BLaER1 treated with 17β-estradiol and CSF1 and Interleukin-3, amounts not matched to agents 10 nM and 100 nM (cell line): ENCODE measurements around the gene ZBED3.
"Not testable (repeated sequence)": the region's sequence is repeated elsewhere in the genome, so short reads cannot be mapped to it uniquely, and the experiment has no call there.

Experiments
- H3K27ac ChIP-seq, 11 experiments: shearing (Covaris generic); formaldehyde crosslinking; 2 replicates each; pipeline ENCODE4 v1.8.1; 2022
- H3K27me3 ChIP-seq, 11 experiments: shearing (Covaris generic); formaldehyde crosslinking; 2 replicates each; pipeline ENCODE4 v1.8.1; 2022
- H3K36me3 ChIP-seq, 11 experiments: shearing (Covaris generic); formaldehyde crosslinking; 2 replicates each; pipeline ENCODE4 v1.8.1; 2022
- H3K4me1 ChIP-seq, 10 experiments: shearing (Covaris generic); formaldehyde crosslinking; 2 replicates each; pipeline ENCODE4 v1.8.1; 2022
- H3K4me2 ChIP-seq, 11 experiments: shearing (Covaris generic); formaldehyde crosslinking; 2 replicates each; pipeline ENCODE4 v1.8.1; 2022
- H3K4me3 ChIP-seq, 10 experiments: shearing (Covaris generic); formaldehyde crosslinking; 2 replicates each; pipeline ENCODE4 v1.8.1; 2022
- H3K9ac ChIP-seq, 11 experiments: shearing (Covaris generic); formaldehyde crosslinking; 2 replicates each; pipeline ENCODE4 v1.8.1; 2022
- H3K9me3 ChIP-seq, 11 experiments: shearing (Covaris generic); formaldehyde crosslinking; replicated peaks in 1 of 11; 2 replicates each; pipeline ENCODE4 v1.8.1; 2022
- H4K20me1 ChIP-seq, 11 experiments: shearing (Covaris generic); formaldehyde crosslinking; 2 replicates each; pipeline ENCODE4 v1.8.1; 2022
- Cebpa-rat ChIP-seq, 11 experiments: shearing (Covaris generic); IDR thresholded peaks; 2 replicates each; pipeline ENCODE4 v1.8.1; 2022

ZBED3 gene

GRCh38 chr5:77117161-77117560, 30.1 kb upstream of the ZBED3 start:
- H3K4me1 ChIP-seq, result peaks cover 0 to 19% (median 0%) of the 10 kb centered on the region in 10 experiments; a peak in 7 of 20 replicates
- no peak overlapping the region for H3K4me3 ChIP-seq
- no peaks in the 10 kb centered on the region for H3K27me3 ChIP-seq
- peak overlapping the region in 2 of 11 experiments; percentile 28 to 43; a peak in 3 of 22 replicates for H3K4me2 ChIP-seq
- peaks cover 0 to 15% (median 7%) of the 10 kb centered on the region in 11 experiments; a peak in 9 of 22 replicates for H3K36me3 ChIP-seq
- no peak overlapping the region for H3K9ac ChIP-seq
- H3K9me3 ChIP-seq, result peaks cover 0 to 12% (median 3%) of the 10 kb centered on the region in 11 experiments; a peak in 5 of 22 replicates
- H4K20me1 ChIP-seq, result no peaks in the 10 kb centered on the region
- no peak overlapping the region for H3K27ac ChIP-seq
- TF ChIP-seq Cebpa-rat (IDR thresholded peaks at IDR 0.05), result no peak

- H3K27ac ChIP-seq, H3K4me2 ChIP-seq, H3K9me3 ChIP-seq, H3K27me3 ChIP-seq, H4K20me1 ChIP-seq, H3K4me1 ChIP-seq, H3K4me3 ChIP-seq, H3K9ac ChIP-seq: not testable (repeated sequence)
- H3K36me3 ChIP-seq, result peaks cover 0 to 15% (median 5%) of the 10 kb centered on the region in 11 experiments; a peak in 8 of 22 replicates
Measured at GRCh38 chr5:77107035-77107434, 19.9 kb upstream of the ZBED3 start.

GRCh38 chr5:77104813-77105212, 17.7 kb upstream of the ZBED3 start:
- Histone ChIP-seq H3K4me3 (no peak overlapping the region), H4K20me1 (no peaks in the 10 kb centered on the region), H3K27me3 (no peaks in the 10 kb centered on the region), H3K9me3 (no peaks in the 10 kb centered on the region), H3K27ac (no peak overlapping the region), H3K36me3 (peaks cover 0 to 25% (median 7%) of the 10 kb centered on the region in 11 experiments; a peak in 7 of 22 replicates), H3K4me1 (peaks cover 0 to 5% (median 0%) of the 10 kb centered on the region in 10 experiments; a peak in 1 of 20 replicates), H3K9ac (no peak overlapping the region), H3K4me2 (no peak overlapping the region)
- TF ChIP-seq Cebpa-rat (IDR thresholded peaks at IDR 0.05), result no peak

- no peak overlapping the region for H3K4me2 ChIP-seq
- H3K36me3 ChIP-seq, result peaks cover 0 to 25% (median 7%) of the 10 kb centered on the region in 11 experiments; a peak in 8 of 22 replicates
- TF ChIP-seq Cebpa-rat (IDR thresholded peaks at IDR 0.05), result no peak
- H4K20me1 ChIP-seq, result no peaks in the 10 kb centered on the region
- H3K27ac ChIP-seq, result no peak overlapping the region
- no peak overlapping the region for H3K9ac ChIP-seq
- no peak overlapping the region for H3K4me3 ChIP-seq
- H3K4me1 ChIP-seq, result peaks cover 0 to 5% (median 0%) of the 10 kb centered on the region in 10 experiments; a peak in 1 of 20 replicates
- H3K9me3 ChIP-seq, result no peaks in the 10 kb centered on the region
- no peaks in the 10 kb centered on the region for H3K27me3 ChIP-seq
Measured at GRCh38 chr5:77103457-77103856, 16.4 kb upstream of the ZBED3 start.

- no peak for TF ChIP-seq Cebpa-rat (IDR thresholded peaks at IDR 0.05)
- Histone ChIP-seq H3K9ac (no peak overlapping the region), H3K27me3 (no peaks in the 10 kb centered on the region), H3K4me1 (peaks cover 0 to 5% (median 0%) of the 10 kb centered on the region in 10 experiments; a peak in 1 of 20 replicates), H3K36me3 (peaks cover 0 to 25% (median 7%) of the 10 kb centered on the region in 11 experiments; a peak in 8 of 22 replicates), H3K4me2 (no peak overlapping the region), H3K27ac (no peak overlapping the region), H4K20me1 (no peaks in the 10 kb centered on the region), H3K9me3 (no peaks in the 10 kb centered on the region), H3K4me3 (no peak overlapping the region)
Measured at GRCh38 chr5:77102549-77102948, 15.5 kb upstream of the ZBED3 start.

- H3K36me3 ChIP-seq, result peaks cover 0 to 25% (median 7%) of the 10 kb centered on the region in 11 experiments; a peak in 8 of 22 replicates
- no peaks in the 10 kb centered on the region for H3K9me3 ChIP-seq
- H3K4me1 ChIP-seq, result peaks cover 0 to 5% (median 0%) of the 10 kb centered on the region in 10 experiments; a peak in 1 of 20 replicates
- no peak overlapping the region for H3K4me2 ChIP-seq
- TF ChIP-seq Cebpa-rat (IDR thresholded peaks at IDR 0.05), result no peak
- no peak overlapping the region for H3K27ac ChIP-seq
- H3K9ac ChIP-seq, result no peak overlapping the region
- no peak overlapping the region for H3K4me3 ChIP-seq
- H4K20me1 ChIP-seq, result no peaks in the 10 kb centered on the region
- no peaks in the 10 kb centered on the region for H3K27me3 ChIP-seq
Measured at GRCh38 chr5:77101298-77101697, 14.2 kb upstream of the ZBED3 start.

GRCh38 chr5:77095189-77095588, 8.1 kb upstream of the ZBED3 start:
- Histone ChIP-seq H3K9ac (no peak overlapping the region), H3K4me1 (no peaks in the 10 kb centered on the region), H4K20me1 (no peaks in the 10 kb centered on the region), H3K27me3 (no peaks in the 10 kb centered on the region), H3K4me2 (no peak overlapping the region), H3K4me3 (no peak overlapping the region), H3K9me3 (peaks cover 0 to 16% (median 0%) of the 10 kb centered on the region in 11 experiments; a peak in 6 of 22 replicates), H3K27ac (no peak overlapping the region), H3K36me3 (peaks cover 0 to 19% (median 8%) of the 10 kb centered on the region in 11 experiments; a peak in 11 of 22 replicates)
- TF ChIP-seq Cebpa-rat (IDR thresholded peaks at IDR 0.05), result no peak

GRCh38 chr5:77087484-77088261, 588 bp upstream of the ZBED3 start:
- Histone ChIP-seq H3K4me1 (peaks cover 14 to 32% (median 21%) of the 10 kb centered on the region in 10 experiments), H3K27ac (peak overlapping the region; percentile 81 to 98 (median 95)), H3K9ac (peak overlapping the region; percentile 90 to 99 (median 95); a peak in 21 of 22 replicates), H3K9me3 (peaks cover 0 to 24% (median 4%) of the 10 kb centered on the region in 11 experiments; a peak in 9 of 22 replicates), H3K4me3 (peak overlapping the region; percentile 70 to 91 (median 83)), H4K20me1 (no peaks in the 10 kb centered on the region), H3K36me3 (peaks cover under 1 to 24% (median 20%) of the 10 kb centered on the region in 11 experiments; a peak in 18 of 22 replicates), H3K27me3 (no peaks in the 10 kb centered on the region), H3K4me2 (peak overlapping the region; percentile 77 to 96 (median 86))
- TF ChIP-seq Cebpa-rat (IDR thresholded peaks at IDR 0.05), result peak in 1 of 11 experiments; percentile 10; a peak in 5 of 22 replicates

- no peak for TF ChIP-seq Cebpa-rat (IDR thresholded peaks at IDR 0.05)
- Histone ChIP-seq H3K9me3 (peaks cover 0 to 24% (median 4%) of the 10 kb centered on the region in 11 experiments; a peak in 9 of 22 replicates), H3K4me1 (peaks cover 14 to 32% (median 21%) of the 10 kb centered on the region in 10 experiments), H3K4me2 (peak overlapping the region; percentile 77 to 96 (median 86)), H3K27me3 (no peaks in the 10 kb centered on the region), H3K27ac (peak overlapping the region; percentile 81 to 98 (median 95)), H4K20me1 (no peaks in the 10 kb centered on the region), H3K4me3 (peak overlapping the region; percentile 70 to 91 (median 83)), H3K9ac (peak overlapping the region; percentile 90 to 99 (median 95)), H3K36me3 (peaks cover 3 to 29% (median 17%) of the 10 kb centered on the region in 11 experiments; a peak in 17 of 22 replicates)
Measured at GRCh38 chr5:77086368-77086688, 757 bp downstream of the ZBED3 start.
